Measurements from ENCODE around the gene FILIP1L.

FILIP1L gene

GRCh38 chr3:99951701-99952100 is 162.6 kb downstream of the FILIP1L start:
- no peak for DNase-seq
- H3K36me3 ChIP-seq (replicated peaks; ENCODE audit: insufficient read depth, low read length): no peaks in the 10 kb centered on the region
- H4K20me1 ChIP-seq (ENCODE audit: insufficient read depth, low read length): no peaks in the 10 kb centered on the region
- H2AFZ ChIP-seq (ENCODE audit: low read length): no peak overlapping the region
- no peaks in the 10 kb centered on the region for H3F3A ChIP-seq (ENCODE audit: insufficient read depth, low read length)
- 0 out of 2 replicates have a peak, but pooled peaks cover 4% of the 10 kb centered on the region for H3K4me1 ChIP-seq (ENCODE audit: low read length)
- no peaks in the 10 kb centered on the region; the same call in 1 of the 2 replicates for H3K9me2 ChIP-seq (replicated peaks; ENCODE audit: insufficient read depth, low read length)
- no peak overlapping the region for H3K4me2 ChIP-seq (ENCODE audit: low read depth, low read length)
- H3K9ac ChIP-seq (ENCODE audit: low read length): no peak overlapping the region
- H3K4me3 ChIP-seq (ENCODE audit: low read length): no peak overlapping the region
- H3K9me3 ChIP-seq (replicated peaks; ENCODE audit: insufficient read depth, low read length): no peaks in the 10 kb centered on the region
- TF ChIP-seq EZH2phosphoT487 (IDR thresholded peaks at IDR 0.05; ENCODE audit: low read length) (no peak), EZH2 (optimal IDR thresholded peaks at IDR 0.05; ENCODE audit: low read depth, low read length) (no peak), CTCF (IDR thresholded peaks at IDR 0.05; ENCODE audit: low read length) (no peak)
- no peaks in the 10 kb centered on the region for H3K79me2 ChIP-seq (ENCODE audit: low read length)
- no peak overlapping the region for H3K27ac ChIP-seq (ENCODE audit: low read length)
- no peaks in the 10 kb centered on the region for H3K27me3 ChIP-seq (replicated peaks; ENCODE audit: insufficient read depth, low read length)

- H4K20me1 ChIP-seq (ENCODE audit: insufficient read depth, low read length): no peaks in the 10 kb centered on the region
- no peak overlapping the region for H3K4me2 ChIP-seq (ENCODE audit: low read depth, low read length)
- no peaks in the 10 kb centered on the region for H3K36me3 ChIP-seq (replicated peaks; ENCODE audit: insufficient read depth, low read length)
- no peaks in the 10 kb centered on the region for H3K9me3 ChIP-seq (replicated peaks; ENCODE audit: insufficient read depth, low read length)
- H3K9ac ChIP-seq (ENCODE audit: low read length): no peak overlapping the region
- H2AFZ ChIP-seq (ENCODE audit: low read length): no peak overlapping the region
- H3F3A ChIP-seq (ENCODE audit: insufficient read depth, low read length): no peaks in the 10 kb centered on the region
- DNase-seq: no peak
- no peaks in the 10 kb centered on the region for H3K79me2 ChIP-seq (ENCODE audit: low read length)
- H3K27me3 ChIP-seq (replicated peaks; ENCODE audit: insufficient read depth, low read length): no peaks in the 10 kb centered on the region
- no peak for TF ChIP-seq CTCF (IDR thresholded peaks at IDR 0.05; ENCODE audit: low read length)
- no peaks in the 10 kb centered on the region; the same call in 1 of the 2 replicates for H3K9me2 ChIP-seq (replicated peaks; ENCODE audit: insufficient read depth, low read length)
- H3K27ac ChIP-seq (ENCODE audit: low read length): no peak overlapping the region
- H3K4me3 ChIP-seq (ENCODE audit: low read length): no peak overlapping the region
- 0 out of 2 replicates have a peak, but pooled peaks cover 4% of the 10 kb centered on the region for H3K4me1 ChIP-seq (ENCODE audit: low read length)
These were observed 163.4 kb downstream of the FILIP1L start for GRCh38 chr3:99950921-99951320.

GRCh38 chr3:99949956-99950670 is 164.2 kb downstream of the FILIP1L start:
- H3K79me2 ChIP-seq (ENCODE audit: low read length): no peaks in the 10 kb centered on the region
- no peak overlapping the region for H3K27ac ChIP-seq (ENCODE audit: low read length)
- no peak overlapping the region for H3K4me3 ChIP-seq (ENCODE audit: low read length)
- no peaks in the 10 kb centered on the region for H3F3A ChIP-seq (ENCODE audit: insufficient read depth, low read length)
- DNase-seq: no peak
- TF ChIP-seq EZH2 (optimal IDR thresholded peaks at IDR 0.05; ENCODE audit: low read depth, low read length) (no peak), EZH2phosphoT487 (IDR thresholded peaks at IDR 0.05; ENCODE audit: low read length) (no peak), CTCF (IDR thresholded peaks at IDR 0.05; ENCODE audit: low read length) (no peak)
- no peaks in the 10 kb centered on the region for H3K36me3 ChIP-seq (replicated peaks; ENCODE audit: insufficient read depth, low read length)
- H3K9me2 ChIP-seq (replicated peaks; ENCODE audit: insufficient read depth, low read length): no peaks in the 10 kb centered on the region; the same call in 1 of the 2 replicates
- H3K9me3 ChIP-seq (replicated peaks; ENCODE audit: insufficient read depth, low read length): no peaks in the 10 kb centered on the region
- H3K27me3 ChIP-seq (replicated peaks; ENCODE audit: insufficient read depth, low read length): no peaks in the 10 kb centered on the region
- H3K4me1 ChIP-seq (ENCODE audit: low read length): 0 out of 2 replicates have a peak, but pooled peaks cover 4% of the 10 kb centered on the region
- no peaks in the 10 kb centered on the region for H4K20me1 ChIP-seq (ENCODE audit: insufficient read depth, low read length)
- H2AFZ ChIP-seq (ENCODE audit: low read length): no peak overlapping the region
- H3K4me2 ChIP-seq (ENCODE audit: low read depth, low read length): no peak overlapping the region
- H3K9ac ChIP-seq (ENCODE audit: low read length): no peak overlapping the region

All from MM.1S (cell line).